NCI-H1092 treated with DMSO at 0.1 percent for 48 hours (cell line): Measurements from ENCODE around the gene COA7.

ENCODE experiments used
- DNase-seq: peaks from one replicate; lab custom pipeline; 2025; lab: John Stamatoyannopoulos, UW

The COA7 gene

GRCh38 chr1:52635321-52636089 is 62.6 kb downstream of the COA7 start:
- no peak for DNase-seq
